GM12873 (cell line): ENCODE measurements around the gene TLE4.

Experiments
- TF ChIP-seq, protein P1 (sequence below): IDR thresholded peaks from 2 replicates; pipeline ENCODE4 v1.5.1; 2012; ENCODE audit warnings: low read depth, mild to moderate bottlenecking, moderate library complexity, low read length, control low read depth; ENCODE audit not compliant: insufficient read depth; ENCODE audit errors: missing control alignments

TLE4 gene

DNA sequence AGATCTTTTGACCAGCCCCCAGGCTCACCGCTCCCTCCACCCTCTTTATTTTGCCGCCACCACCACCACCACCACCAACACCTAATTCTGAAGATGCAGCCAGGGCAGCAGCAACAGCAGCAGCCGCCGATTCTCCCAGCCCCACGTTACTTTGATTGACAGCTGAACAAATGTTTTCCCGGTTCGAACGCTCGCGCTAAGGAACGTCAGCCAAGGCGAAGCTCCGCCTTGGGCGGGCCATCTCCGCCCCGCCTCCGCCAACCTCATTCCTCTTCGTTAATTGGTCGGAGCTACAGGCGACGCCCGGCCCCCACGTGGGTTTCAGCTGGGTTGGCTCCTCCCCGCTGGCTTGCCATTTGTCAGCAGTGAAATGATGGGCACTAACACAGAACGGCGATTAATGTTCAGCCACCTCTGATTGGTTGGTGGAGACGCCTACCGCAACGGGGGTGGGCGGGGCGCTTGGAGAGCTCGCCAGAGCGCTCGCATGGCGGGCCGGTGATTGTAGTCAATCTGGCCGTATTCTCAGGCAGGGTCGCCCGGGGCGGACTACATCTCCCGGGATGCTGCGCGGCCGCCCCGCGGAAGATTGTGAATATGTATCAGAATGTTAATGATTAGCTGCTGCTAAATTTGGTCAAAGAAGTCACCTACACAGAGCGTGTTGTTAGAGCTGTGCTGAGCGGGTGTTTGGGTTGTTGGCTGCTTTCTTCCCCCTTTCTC, at the start of gene TLE4:
Gene TLE4, plus strand, starts transcription at position 657 of the 723 bp plus-strand sequence. CDS start 826 bp downstream, outside the sequence.
- TF ChIP-seq, protein P1, sequence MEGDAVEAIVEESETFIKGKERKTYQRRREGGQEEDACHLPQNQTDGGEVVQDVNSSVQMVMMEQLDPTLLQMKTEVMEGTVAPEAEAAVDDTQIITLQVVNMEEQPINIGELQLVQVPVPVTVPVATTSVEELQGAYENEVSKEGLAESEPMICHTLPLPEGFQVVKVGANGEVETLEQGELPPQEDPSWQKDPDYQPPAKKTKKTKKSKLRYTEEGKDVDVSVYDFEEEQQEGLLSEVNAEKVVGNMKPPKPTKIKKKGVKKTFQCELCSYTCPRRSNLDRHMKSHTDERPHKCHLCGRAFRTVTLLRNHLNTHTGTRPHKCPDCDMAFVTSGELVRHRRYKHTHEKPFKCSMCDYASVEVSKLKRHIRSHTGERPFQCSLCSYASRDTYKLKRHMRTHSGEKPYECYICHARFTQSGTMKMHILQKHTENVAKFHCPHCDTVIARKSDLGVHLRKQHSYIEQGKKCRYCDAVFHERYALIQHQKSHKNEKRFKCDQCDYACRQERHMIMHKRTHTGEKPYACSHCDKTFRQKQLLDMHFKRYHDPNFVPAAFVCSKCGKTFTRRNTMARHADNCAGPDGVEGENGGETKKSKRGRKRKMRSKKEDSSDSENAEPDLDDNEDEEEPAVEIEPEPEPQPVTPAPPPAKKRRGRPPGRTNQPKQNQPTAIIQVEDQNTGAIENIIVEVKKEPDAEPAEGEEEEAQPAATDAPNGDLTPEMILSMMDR = no peak

DNA sequence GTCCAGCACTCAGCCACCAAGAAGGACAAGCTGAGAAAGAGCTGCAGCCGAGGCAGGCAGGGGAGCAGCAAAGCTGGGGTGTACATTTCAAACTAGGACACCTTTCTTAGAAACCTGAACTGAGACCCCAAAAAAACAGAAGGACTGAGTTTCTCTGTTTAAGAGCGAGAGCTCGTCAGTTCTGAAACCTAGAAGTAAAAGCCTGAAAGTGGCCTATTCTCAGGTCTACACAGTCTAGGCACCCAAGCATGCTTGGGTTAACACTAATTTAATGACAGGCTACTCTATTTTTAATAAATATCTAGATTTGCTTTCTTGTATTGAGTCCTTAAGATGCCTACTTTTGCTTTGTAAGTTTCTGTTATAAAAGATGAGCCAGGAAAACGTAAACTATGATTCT, 49.0 kb upstream of the TLE4 start:
- TF ChIP-seq, protein P1 = no peak

DNA sequence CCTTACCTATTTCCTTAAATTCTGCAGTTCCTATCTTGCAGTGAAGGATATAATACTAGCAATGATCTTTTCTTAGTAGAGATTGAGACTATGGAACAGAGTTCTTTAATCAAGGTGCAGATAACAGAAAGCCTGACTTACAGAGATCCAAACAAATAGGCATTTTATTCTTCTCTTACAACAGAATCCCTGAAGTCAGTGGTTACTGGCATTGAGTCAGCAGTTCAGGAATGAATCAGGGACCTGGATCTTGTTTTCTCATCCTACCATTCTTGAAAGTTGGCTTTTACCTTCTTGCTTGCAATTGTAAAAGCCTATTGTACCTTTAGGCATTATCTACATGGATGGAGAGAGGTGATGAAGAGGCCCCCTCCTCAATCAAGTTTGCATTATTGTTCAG, 47.5 kb upstream of the TLE4 start:
- TF ChIP-seq, protein P1 = no peak

DNA sequence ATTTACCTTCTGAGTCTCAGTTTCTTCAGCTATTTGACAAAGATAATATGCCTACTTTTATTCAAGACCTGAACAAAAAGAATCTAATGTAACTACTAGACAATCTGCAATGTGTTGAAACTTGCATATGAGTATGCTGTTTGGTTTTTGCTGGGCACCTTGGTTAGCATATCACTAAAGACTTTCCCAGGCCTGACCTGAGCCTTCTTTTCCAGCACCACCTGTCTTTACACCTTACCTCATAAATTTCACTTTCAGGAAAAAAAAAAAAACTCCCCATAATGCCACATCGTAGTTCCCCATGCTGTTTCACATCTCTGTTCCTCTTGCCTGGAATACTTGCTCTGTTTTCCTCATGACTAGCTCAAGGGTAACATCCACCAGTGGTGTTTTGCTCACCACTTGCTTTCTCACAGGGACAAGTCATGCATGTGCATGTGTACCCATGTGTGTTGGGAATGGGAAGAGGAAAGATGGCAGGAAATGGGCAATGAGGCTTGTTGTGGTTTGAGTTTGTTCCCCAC, 45.6 kb upstream of the TLE4 start:
- TF ChIP-seq, protein P1 = no peak

DNA sequence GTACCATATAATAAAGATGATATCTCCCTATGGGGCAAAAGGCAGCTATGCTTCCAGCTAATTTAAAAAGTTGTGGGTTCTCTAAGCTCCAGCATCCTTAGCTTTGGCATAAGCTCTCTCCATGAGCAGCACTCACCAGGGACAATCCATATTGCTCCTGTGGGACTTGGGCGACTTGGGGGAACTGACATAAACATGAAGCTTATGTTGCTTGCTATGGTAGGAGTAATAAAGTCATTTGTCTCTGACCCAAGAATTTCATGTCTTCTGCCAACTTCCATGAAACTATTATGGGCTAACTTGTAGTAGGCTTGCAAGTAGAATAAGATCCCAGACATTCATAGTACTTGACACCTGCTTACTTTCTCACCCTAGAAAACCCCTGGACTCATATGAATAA, 36.2 kb upstream of the TLE4 start:
- TF ChIP-seq, protein P1 = no peak

DNA sequence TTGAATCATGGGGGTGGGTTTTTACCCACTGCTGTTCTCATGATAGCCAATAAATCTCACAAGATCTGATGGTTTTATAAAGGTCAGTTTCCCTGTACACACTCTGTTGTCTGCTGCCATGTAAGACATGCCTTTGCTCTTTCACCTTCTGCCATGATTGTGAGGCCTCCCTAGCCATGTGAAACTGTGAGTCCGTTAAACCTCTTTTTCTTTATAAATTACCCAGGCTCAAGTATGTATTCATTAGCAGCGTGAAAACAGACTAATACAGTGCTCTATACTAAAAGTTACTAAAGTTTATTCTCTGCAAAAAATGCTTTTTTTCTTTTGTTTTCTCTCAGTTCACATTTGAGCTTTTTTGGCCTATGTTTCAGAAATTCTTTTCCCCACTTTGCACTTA, 33.9 kb upstream of the TLE4 start:
- TF ChIP-seq, protein P1 = no peak

DNA sequence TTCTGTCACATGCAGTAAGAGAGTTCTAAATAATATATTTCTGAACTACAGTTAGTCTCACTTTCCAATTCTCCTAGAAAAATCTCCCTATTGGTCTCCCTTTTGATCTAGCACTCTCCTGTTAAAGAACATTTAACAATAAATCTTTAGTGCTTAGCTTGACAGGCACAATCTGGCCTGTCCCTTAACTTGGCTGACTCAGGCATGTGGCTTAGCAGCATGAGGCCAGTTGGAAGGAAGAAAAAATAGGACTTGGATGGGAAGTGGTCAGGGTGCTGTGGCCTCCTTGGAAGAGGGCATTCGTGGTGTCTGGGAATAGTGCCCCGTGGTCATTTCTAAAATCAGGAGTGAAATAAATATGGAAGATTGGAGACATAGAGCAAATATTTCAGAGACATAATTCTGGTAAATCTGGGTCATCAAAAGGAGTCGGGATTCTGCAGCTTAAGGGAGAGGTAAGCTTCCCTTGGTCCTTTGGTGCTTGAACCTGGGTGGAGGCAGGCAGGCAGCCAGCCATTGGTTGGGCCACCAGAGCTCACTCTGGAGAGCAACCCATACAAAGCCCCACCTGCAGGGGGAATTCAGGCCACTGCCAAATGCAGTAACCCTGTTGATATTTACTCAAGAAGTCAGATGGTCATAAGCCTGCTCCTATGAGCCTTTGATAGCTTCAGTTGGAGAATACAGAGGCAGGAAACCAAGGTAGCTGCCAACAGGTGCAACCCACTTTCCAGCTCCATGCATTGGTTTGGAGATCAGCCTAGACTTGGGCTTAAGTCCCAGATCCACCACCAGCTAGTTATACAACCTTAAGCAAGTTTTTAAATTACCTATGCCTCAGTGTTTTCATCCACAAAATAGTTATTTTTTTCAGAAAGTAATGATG, 28.8 kb upstream of the TLE4 start:
- TF ChIP-seq, protein P1 = no peak
